K562 (cell line): ENCODE measurements around the gene DCAF4L1. TPM values are rescaled to one million over a fixed set of nuclear protein-coding genes. Genes with fewer than 3 reads are reported as not detected.
A peak's percentile ranks its signal among the peaks of the same experiment; 100 is the strongest.

ENCODE experiments used
- ATAC-seq: fragments of 200-7000 bp; cut with Tn5 transposase; 3 replicates; pipeline ENCODE4 v1.9.1; 2020; ENCODE audit warnings: moderate library complexity
- BruUV-seq: library from RNA; stranded (reverse); fragments of 400-500 nt; replicated peaks from 2 replicates; lab custom pipeline; 2021; lab: Mats Ljungman, UMichigan
- CTCF ChIA-PET: fragments of 300-600 bp; formaldehyde crosslinking; extraction: SDS; loops from one replicate; lab custom pipeline; 2021; ENCODE audit warnings: low intra/inter-chr PET ratio; lab: Yijun Ruan, JAX
- POLR2A ChIA-PET: fragments of 300-600, 350-650 bp; sonication (Branson Sonifier 250); formaldehyde crosslinking; extraction: SDS; loops from one replicate; lab custom pipeline; 2021; ENCODE audit warnings: antibody characterized with exemption, inconsistent platforms; lab: Yijun Ruan, JAX
- DNase-seq, 4 experiments: peaks; one replicate each; pipeline versions ENCODE4 v3.0.0 to v3.0.0-alpha.2; 2011 to 2018; ENCODE audit warnings: low spot score in 3 of 4, mixed read lengths in 3 of 4; ENCODE audit errors: extremely low read depth in 1 of 4
- FAIRE-seq: peaks from 2 replicates; lab custom pipeline; 2011; peaks lifted over from hg19 to GRCh38; lab: Jason Lieb, UNC
- H2AFZ ChIP-seq: 2 replicates; pipeline ENCODE4 v1.6.0; 2011; ENCODE audit warnings: low read depth, low read length, control low read depth, inconsistent platforms
- H3K27ac ChIP-seq: fragments of 200-600 bp; 3 replicates; pipeline ENCODE4 v1.8.0; 2011; ENCODE audit warnings: low read depth, mild to moderate bottlenecking, control low read depth, inconsistent platforms, low read length, moderate library complexity, mixed read lengths; ENCODE audit errors: extremely low read depth
- H3K27me3 ChIP-seq, 2 experiments: fragments of 300-600 bp in 1 of 2; 2 replicates in 1 of 2; 3 replicates in 1 of 2; pipeline versions ENCODE4 v1.6.0 to v1.8.0; 2011; ENCODE audit warnings: inconsistent platforms in 2 of 2, low read length in 2 of 2, mild to moderate bottlenecking in 1 of 2, mixed read lengths in 1 of 2, moderate library complexity in 1 of 2; ENCODE audit not compliant: control insufficient read depth in 2 of 2, insufficient read depth in 2 of 2
- H3K36me3 ChIP-seq: fragments of 300-600 bp; 3 replicates; pipeline ENCODE4 v1.8.0; 2011; ENCODE audit warnings: mild to moderate bottlenecking, low read length, inconsistent platforms; ENCODE audit not compliant: control insufficient read depth, insufficient read depth
- H3K4me1 ChIP-seq, 2 experiments: fragments of 200-600 bp in 1 of 2; replicated peaks in 1 of 2; 2 replicates in 1 of 2; 3 replicates in 1 of 2; pipeline versions ENCODE4 v1.5.1 to v1.8.0; 2011; ENCODE audit warnings: inconsistent platforms in 2 of 2, low read length in 2 of 2, mild to moderate bottlenecking in 1 of 2, mixed read lengths in 1 of 2, moderate library complexity in 1 of 2; ENCODE audit not compliant: control insufficient read depth in 2 of 2, insufficient read depth in 2 of 2
- H3K4me2 ChIP-seq: 2 replicates; pipeline ENCODE4 v1.6.1; 2011; ENCODE audit warnings: low read length, control low read depth, inconsistent platforms, mixed read lengths; ENCODE audit not compliant: insufficient read depth
- H3K4me3 ChIP-seq: fragments of 200-600 bp; sonication (generic), shearing (Covaris generic); 2 replicates; pipeline ENCODE4 v1.5.1; 2016; ENCODE audit warnings: control low read depth, inconsistent platforms
- H3K79me2 ChIP-seq: fragments of 200-600 bp; 3 replicates; pipeline ENCODE4 v1.8.0; 2011; ENCODE audit warnings: low read length, inconsistent platforms; ENCODE audit not compliant: control insufficient read depth, insufficient read depth
- H3K9ac ChIP-seq, 2 experiments: 2 replicates each; pipeline versions ENCODE4 v1.6.0 to v1.6.1; 2011; ENCODE audit warnings: low read depth in 2 of 2, low read length in 2 of 2, control low read depth in 1 of 2, inconsistent platforms in 1 of 2, mild to moderate bottlenecking in 1 of 2, mixed read lengths in 1 of 2; ENCODE audit not compliant: insufficient read depth in 1 of 2
- H3K9me1 ChIP-seq: one replicate; pipeline ENCODE4 v1.6.0; 2011; ENCODE audit warnings: inconsistent platforms, mild to moderate bottlenecking, low read length, moderate library complexity; ENCODE audit not compliant: control insufficient read depth, insufficient read depth
- H3K9me3 ChIP-seq: replicated peaks from 2 replicates; pipeline ENCODE4 v1.5.1; 2011; ENCODE audit warnings: low read depth, low read length, inconsistent platforms; ENCODE audit not compliant: control insufficient read depth, insufficient read depth
- H4K20me1 ChIP-seq: replicated peaks from 2 replicates; pipeline ENCODE4 v1.6.1; 2011; ENCODE audit warnings: low read length, inconsistent platforms, mixed read lengths; ENCODE audit not compliant: control insufficient read depth, insufficient read depth
- ATF1 ChIP-seq, 2 experiments: fragments of 450-650 bp in 1 of 2; IDR thresholded peaks; 2 replicates each; pipeline ENCODE4 v1.6.1; 2016; ENCODE audit warnings: missing compliant biosample characterization in 1 of 2, missing genetic modification characterization in 1 of 2
- CHCHD3 ChIP-seq: fragments of 250-450 bp; sonication (Bioruptor Pico); IDR thresholded peaks from 2 replicates; pipeline ENCODE4 v2.1.2; 2022; ENCODE audit warnings: mild to moderate bottlenecking
- ILK ChIP-seq: fragments of 450-650 bp; IDR thresholded peaks from 2 replicates; pipeline ENCODE4 v1.6.1; 2016; ENCODE audit warnings: missing genetic modification characterization, low read depth, mild to moderate bottlenecking, missing compliant biosample characterization, moderate library complexity, borderline replicate concordance
- NFATC3 ChIP-seq: fragments of 450-650 bp; IDR thresholded peaks from 2 replicates; pipeline ENCODE4 v1.6.1; 2017; ENCODE audit warnings: mild to moderate bottlenecking
- POLR3G ChIP-seq: IDR thresholded peaks from 2 replicates; pipeline ENCODE4 v1.6.1; 2011; ENCODE audit not compliant: insufficient read length, insufficient replicate concordance; ENCODE audit errors: extremely low read depth
- SAP30 ChIP-seq: fragments of 200-600 bp; sonication (generic); IDR thresholded peaks from 2 replicates; pipeline ENCODE4 v1.6.1; 2012; ENCODE audit warnings: borderline replicate concordance, low read depth, mild to moderate bottlenecking, moderate library complexity, low read length, control low read depth, inconsistent platforms; ENCODE audit not compliant: insufficient read depth, poor library complexity, severe bottlenecking
- ZNF76 ChIP-seq: fragments of 250-450 bp; sonication (Bioruptor Pico); IDR thresholded peaks from 2 replicates; pipeline ENCODE4 v1.4.0; 2020; ENCODE audit warnings: mild to moderate bottlenecking, moderate library complexity, borderline replicate concordance
- WGBS: fragments of 100-300 bp; shearing (Covaris generic); methylation state at CpG from one replicate; pipeline ENCODE4 v1.1.6; 2016; ENCODE audit warnings: low coverage, mixed read lengths; ENCODE audit not compliant: insufficient coverage; ENCODE audit errors: missing lambda C conversion rate; 5-methylcytosine and 5-hydroxymethylcytosine counted together
- in situ Hi-C: fragments of 300-500 bp; cut with MboI; formaldehyde crosslinking; loops from 4 replicates; pipeline ENCODE4 v1.15.0; 2018; ENCODE audit warnings: inconsistent platforms, mixed read lengths
- intact Hi-C: fragments of 100-400 bp; cut with micrococcal nuclease; formaldehyde crosslinking; loops from 2 replicates; pipeline ENCODE4 v1.14.2; 2022
- polyA plus RNA-seq, 8 experiments: library from polyadenylated mRNA; depleted of rRNA in 4 of 8; stranded (reverse) in 5 of 8; unstranded in 3 of 8; fragments of >200 nt; fragmentation: Nextera tagmentation in 2 of 8; fragmentation: Illumina TruSeq in 1 of 8; extraction: Ambion mirVana in 2 of 8; extraction: Trizol in 1 of 8; gene quantifications; 2 replicates each; pipeline versions ENCODE4 v1.2.1 to v1.2.3, GENCODE V29; 2011 to 2014; ENCODE audit warnings: inconsistent platforms in 1 of 8, missing spikeins in 1 of 8
- total RNA-seq, 7 experiments: library from RNA; depleted of rRNA in 6 of 7; stranded (reverse); fragments of >200 nt in 6 of 7; fragmentation: Illumina TruSeq in 2 of 7; extraction: Trizol in 2 of 7; gene quantifications; 2 replicates each; pipeline versions ENCODE4 v1.2.1 to v1.2.3, GENCODE V29; 2011 to 2021; ENCODE audit warnings: low replicate concordance in 1 of 7
- TF ChIP-seq, protein P1 (sequence below): fragments of 450-650 bp; IDR thresholded peaks from 2 replicates; pipeline ENCODE4 v1.6.1; 2017; ENCODE audit warnings: antibody characterized with exemption, mild to moderate bottlenecking

Gene DCAF4L1
- total and polyA plus RNA-seq, 9 of the 15 experiments (the other 6 are each of a cell fraction or from before 2014, with no cell fraction given), result 0.17 to 0.64 (median 0.36) TPM

DNA sequence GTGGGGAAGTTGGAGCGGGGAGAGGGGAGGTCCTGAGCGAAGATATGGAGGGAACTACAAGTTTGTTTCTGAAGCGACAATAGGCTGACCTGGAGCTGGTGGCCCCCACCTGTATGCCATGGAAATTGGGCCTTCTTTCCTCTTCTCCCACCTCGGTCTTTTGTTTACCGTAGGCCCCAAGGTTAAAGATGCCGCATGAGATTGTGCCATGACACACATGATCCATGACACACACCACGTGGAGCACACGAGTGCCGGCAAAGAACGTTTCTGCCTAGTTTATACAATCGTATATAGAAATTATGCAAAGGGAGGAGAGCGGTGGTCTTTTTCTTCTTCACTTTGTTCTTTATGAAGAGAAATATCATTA is 45.9 kb upstream of the DCAF4L1 start:
- Histone ChIP-seq H3K4me3 (peak overlapping the region; percentile 73), H3K9me3 (no peaks in the 10 kb centered on the region), H3K4me2 (peak overlapping the region; percentile 88), H3K27ac (peak overlapping the region; percentile 89), H4K20me1 (no peaks in the 10 kb centered on the region), H2AFZ (peak overlapping the region; percentile 94), H3K79me2 (peaks cover 52% of the 10 kb centered on the region), H3K9me1 (no peaks in the 10 kb centered on the region), H3K36me3 (peaks cover 34% of the 10 kb centered on the region), H3K27me3 (peaks cover 0 to 4% of the 10 kb centered on the region in 2 experiments; a peak in 2 of 5 replicates), H3K9ac (peak overlapping the region; percentile 79 to 94), H3K4me1 (peaks cover 5 to 6% of the 10 kb centered on the region in 2 experiments; a peak in 3 of 5 replicates)
- ChIA-PET POLR2A (interaction anchor here (1.0 to 3.0 kb wide), 4 partner anchors 9 to 15 kb away, joined by 3 to 9 read pairs (median 5); no protein-coding TSS in a partner anchor), CTCF (no interaction called here)
- 3% methylated on average over 10 of the region's 12 CpGs for WGBS
- in situ Hi-C loops, result no loop called here
- intact Hi-C loops, result loop anchor here (5.0 kb wide), 1 partner anchor 57 kb away; the partner anchor contains the start of gene SLC30A9
- peak; percentile 66 for ATAC-seq
- DNase-seq, result peak; percentile 32 to 59 (median 36)
- BruUV-seq, result no TSS peak
- no peak for FAIRE-seq
- TF ChIP-seq, protein P1, sequence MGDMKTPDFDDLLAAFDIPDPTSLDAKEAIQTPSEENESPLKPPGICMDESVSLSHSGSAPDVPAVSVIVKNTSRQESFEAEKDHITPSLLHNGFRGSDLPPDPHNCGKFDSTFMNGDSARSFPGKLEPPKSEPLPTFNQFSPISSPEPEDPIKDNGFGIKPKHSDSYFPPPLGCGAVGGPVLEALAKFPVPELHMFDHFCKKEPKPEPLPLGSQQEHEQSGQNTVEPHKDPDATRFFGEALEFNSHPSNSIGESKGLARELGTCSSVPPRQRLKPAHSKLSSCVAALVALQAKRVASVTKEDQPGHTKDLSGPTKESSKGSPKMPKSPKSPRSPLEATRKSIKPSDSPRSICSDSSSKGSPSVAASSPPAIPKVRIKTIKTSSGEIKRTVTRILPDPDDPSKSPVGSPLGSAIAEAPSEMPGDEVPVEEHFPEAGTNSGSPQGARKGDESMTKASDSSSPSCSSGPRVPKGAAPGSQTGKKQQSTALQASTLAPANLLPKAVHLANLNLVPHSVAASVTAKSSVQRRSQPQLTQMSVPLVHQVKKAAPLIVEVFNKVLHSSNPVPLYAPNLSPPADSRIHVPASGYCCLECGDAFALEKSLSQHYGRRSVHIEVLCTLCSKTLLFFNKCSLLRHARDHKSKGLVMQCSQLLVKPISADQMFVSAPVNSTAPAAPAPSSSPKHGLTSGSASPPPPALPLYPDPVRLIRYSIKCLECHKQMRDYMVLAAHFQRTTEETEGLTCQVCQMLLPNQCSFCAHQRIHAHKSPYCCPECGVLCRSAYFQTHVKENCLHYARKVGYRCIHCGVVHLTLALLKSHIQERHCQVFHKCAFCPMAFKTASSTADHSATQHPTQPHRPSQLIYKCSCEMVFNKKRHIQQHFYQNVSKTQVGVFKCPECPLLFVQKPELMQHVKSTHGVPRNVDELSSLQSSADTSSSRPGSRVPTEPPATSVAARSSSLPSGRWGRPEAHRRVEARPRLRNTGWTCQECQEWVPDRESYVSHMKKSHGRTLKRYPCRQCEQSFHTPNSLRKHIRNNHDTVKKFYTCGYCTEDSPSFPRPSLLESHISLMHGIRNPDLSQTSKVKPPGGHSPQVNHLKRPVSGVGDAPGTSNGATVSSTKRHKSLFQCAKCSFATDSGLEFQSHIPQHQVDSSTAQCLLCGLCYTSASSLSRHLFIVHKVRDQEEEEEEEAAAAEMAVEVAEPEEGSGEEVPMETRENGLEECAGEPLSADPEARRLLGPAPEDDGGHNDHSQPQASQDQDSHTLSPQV, result 0 out of 2 replicates have a peak, but pooled peaks have one; percentile 19
- TF ChIP-seq ZNF76 (CRISPR knock-in tag) (no peak), CHCHD3 (CRISPR knock-in tag) (no peak), SAP30 (peak; percentile 48), POLR3G (no peak), ILK (tag) (no peak), NFATC3 (no peak), ATF1 (CRISPR knock-in tag; IDR thresholded peaks at IDR 0.05) (no peak), ATF1 (tag; IDR thresholded peaks at IDR 0.05) (no peak)
